Subcutaneous abdominal adipose tissue (tissue), 5 donors: ENCODE results near the gene ARRB2.

Source experiments
- H3K27ac ChIP-seq: one replicate; pipeline ENCODE4 v1.7.0; 2013; ENCODE audit warnings: low read depth, mild to moderate bottlenecking, inconsistent platforms, low read length, moderate library complexity
- H3K27me3 ChIP-seq, 5 donors: one replicate each; pipeline ENCODE4 v1.7.0; 2013; ENCODE audit warnings: low read length in 5 of 5, inconsistent platforms in 1 of 5; ENCODE audit not compliant: control insufficient read depth in 5 of 5, insufficient read depth in 4 of 5
- H3K36me3 ChIP-seq, 5 donors: one replicate each; pipeline ENCODE4 v1.7.0; 2013; ENCODE audit warnings: low read length in 5 of 5; ENCODE audit not compliant: control insufficient read depth in 5 of 5, insufficient read depth in 5 of 5
- H3K4me1 ChIP-seq, 5 donors: one replicate each; pipeline ENCODE4 v1.7.0; 2013; ENCODE audit warnings: low read length in 5 of 5, mild to moderate bottlenecking in 3 of 5, moderate library complexity in 1 of 5; ENCODE audit not compliant: control insufficient read depth in 5 of 5, insufficient read depth in 5 of 5
- H3K4me3 ChIP-seq, 5 donors: one replicate each; pipeline ENCODE4 v1.7.0; 2013; ENCODE audit warnings: low read length in 5 of 5, low read depth in 1 of 5
- H3K9ac ChIP-seq, 5 donors: one replicate each; pipeline ENCODE4 v1.7.0; 2013; ENCODE audit warnings: low read length in 5 of 5, mild to moderate bottlenecking in 4 of 5, moderate library complexity in 3 of 5
- H3K9me3 ChIP-seq, 5 donors: one replicate each; pipeline ENCODE4 v1.7.0; 2013; ENCODE audit warnings: low read length in 5 of 5; ENCODE audit not compliant: control insufficient read depth in 5 of 5
- donor health status: healthy.
- donor health status: healthy.
- donor health status: healthy.
- donor health status: healthy.
- donor health status: healthy.

The ARRB2 gene

GRCh38 chr17:4744999-4745969 is 34.9 kb downstream of the ARRB2 start:
- Histone ChIP-seq H3K27ac (no peak overlapping the region), H3K4me1 (peaks cover 0 to 14% (median 7%) of the 10 kb centered on the region in 5 donors), H3K36me3 (no peaks in the 10 kb centered on the region), H3K9ac (no peak overlapping the region), H3K9me3 (no peaks in the 10 kb centered on the region), H3K4me3 (no peak overlapping the region), H3K27me3 (peaks cover 6 to 22% (median 10%) of the 10 kb centered on the region in 5 donors)

- Histone ChIP-seq H3K4me1 (peaks cover 0 to 14% (median 7%) of the 10 kb centered on the region in 5 donors), H3K36me3 (no peaks in the 10 kb centered on the region), H3K4me3 (peak overlapping the region in 2 of 5 donors; percentile 21 to 22), H3K27me3 (peaks cover 6 to 21% (median 14%) of the 10 kb centered on the region in 5 donors), H3K27ac (no peak overlapping the region), H3K9ac (no peak overlapping the region), H3K9me3 (no peaks in the 10 kb centered on the region)
Measured at GRCh38 chr17:4747847-4748246, 37.4 kb downstream of the ARRB2 start.

- Histone ChIP-seq H3K9me3 (no peaks in the 10 kb centered on the region), H3K27me3 (peaks cover 6 to 21% (median 15%) of the 10 kb centered on the region in 5 donors), H3K27ac (no peak overlapping the region), H3K36me3 (no peaks in the 10 kb centered on the region), H3K9ac (no peak overlapping the region), H3K4me1 (peaks cover 0 to 14% (median 7%) of the 10 kb centered on the region in 5 donors), H3K4me3 (no peak overlapping the region)
Measured at GRCh38 chr17:4748686-4749085, 38.3 kb downstream of the ARRB2 start.

GRCh38 chr17:4750606-4751005 is 40.2 kb downstream of the ARRB2 start:
- Histone ChIP-seq H3K27me3 (peaks cover 0 to 13% (median 6%) of the 10 kb centered on the region in 5 donors), H3K4me1 (peaks cover 0 to 12% (median 7%) of the 10 kb centered on the region in 5 donors), H3K9ac (no peak overlapping the region), H3K36me3 (no peaks in the 10 kb centered on the region), H3K4me3 (no peak overlapping the region), H3K27ac (no peak overlapping the region), H3K9me3 (no peaks in the 10 kb centered on the region)

- H3K27me3 ChIP-seq = peaks cover 0 to 11% (median 6%) of the 10 kb centered on the region in 5 donors
- H3K9ac ChIP-seq = no peak overlapping the region
- no peaks in the 10 kb centered on the region for H3K9me3 ChIP-seq
- peaks cover 0 to 12% (median 7%) of the 10 kb centered on the region in 5 donors for H3K4me1 ChIP-seq
- no peak overlapping the region for H3K27ac ChIP-seq
- no peaks in the 10 kb centered on the region for H3K36me3 ChIP-seq
- no peak overlapping the region for H3K4me3 ChIP-seq
Measured at GRCh38 chr17:4751932-4752331, 41.5 kb downstream of the ARRB2 start.

GRCh38 chr17:4753392-4753791 is 43.0 kb downstream of the ARRB2 start:
- Histone ChIP-seq H3K9me3 (no peaks in the 10 kb centered on the region), H3K4me3 (no peak overlapping the region), H3K27me3 (peaks cover 0 to 10% (median 7%) of the 10 kb centered on the region in 5 donors), H3K36me3 (no peaks in the 10 kb centered on the region), H3K9ac (no peak overlapping the region), H3K4me1 (peaks cover 0 to 6% (median 3%) of the 10 kb centered on the region in 5 donors), H3K27ac (no peak overlapping the region)

GRCh38 chr17:4759776-4760236 is 49.4 kb downstream of the ARRB2 start:
- no peak overlapping the region for H3K27ac ChIP-seq
- H3K9me3 ChIP-seq = no peaks in the 10 kb centered on the region
- H3K27me3 ChIP-seq = peaks cover 0 to 7% (median 0%) of the 10 kb centered on the region in 5 donors
- H3K9ac ChIP-seq = no peak overlapping the region
- peaks cover 0 to 2% (median 0%) of the 10 kb centered on the region in 5 donors for H3K4me1 ChIP-seq
- H3K4me3 ChIP-seq = no peak overlapping the region
- no peaks in the 10 kb centered on the region for H3K36me3 ChIP-seq

GRCh38 chr17:4764595-4764994 is 54.2 kb downstream of the ARRB2 start:
- Histone ChIP-seq H3K27ac (no peak overlapping the region), H3K9me3 (no peaks in the 10 kb centered on the region), H3K27me3 (no peaks in the 10 kb centered on the region), H3K4me1 (peaks cover 0 to 2% (median 0%) of the 10 kb centered on the region in 5 donors), H3K36me3 (no peaks in the 10 kb centered on the region), H3K9ac (no peak overlapping the region), H3K4me3 (no peak overlapping the region)

GRCh38 chr17:4766201-4766600 is 55.8 kb downstream of the ARRB2 start:
- Histone ChIP-seq H3K9me3 (no peaks in the 10 kb centered on the region), H3K9ac (no peak overlapping the region), H3K27ac (no peak overlapping the region), H3K36me3 (no peaks in the 10 kb centered on the region), H3K4me1 (peaks cover 0 to 2% (median 0%) of the 10 kb centered on the region in 5 donors), H3K4me3 (no peak overlapping the region), H3K27me3 (no peaks in the 10 kb centered on the region)

GRCh38 chr17:4766723-4767122 is 56.3 kb downstream of the ARRB2 start:
- no peak overlapping the region for H3K27ac ChIP-seq
- no peaks in the 10 kb centered on the region for H3K36me3 ChIP-seq
- no peak overlapping the region for H3K9ac ChIP-seq
- H3K4me3 ChIP-seq = no peak overlapping the region
- H3K27me3 ChIP-seq = peaks cover 0 to 3% (median 2%) of the 10 kb centered on the region in 5 donors
- H3K9me3 ChIP-seq = no peaks in the 10 kb centered on the region
- H3K4me1 ChIP-seq = peaks cover 0 to 2% (median 0%) of the 10 kb centered on the region in 5 donors
